ENCODE results near the gene OAS2. TPM values are rescaled to one million over a fixed set of nuclear protein-coding genes. Genes with fewer than 3 reads are reported as not detected.

The OAS2 gene
- total RNA-seq, 4 donors from 2014 or later: 8.3 to 35.6 (median 10.9) TPM

DNA sequence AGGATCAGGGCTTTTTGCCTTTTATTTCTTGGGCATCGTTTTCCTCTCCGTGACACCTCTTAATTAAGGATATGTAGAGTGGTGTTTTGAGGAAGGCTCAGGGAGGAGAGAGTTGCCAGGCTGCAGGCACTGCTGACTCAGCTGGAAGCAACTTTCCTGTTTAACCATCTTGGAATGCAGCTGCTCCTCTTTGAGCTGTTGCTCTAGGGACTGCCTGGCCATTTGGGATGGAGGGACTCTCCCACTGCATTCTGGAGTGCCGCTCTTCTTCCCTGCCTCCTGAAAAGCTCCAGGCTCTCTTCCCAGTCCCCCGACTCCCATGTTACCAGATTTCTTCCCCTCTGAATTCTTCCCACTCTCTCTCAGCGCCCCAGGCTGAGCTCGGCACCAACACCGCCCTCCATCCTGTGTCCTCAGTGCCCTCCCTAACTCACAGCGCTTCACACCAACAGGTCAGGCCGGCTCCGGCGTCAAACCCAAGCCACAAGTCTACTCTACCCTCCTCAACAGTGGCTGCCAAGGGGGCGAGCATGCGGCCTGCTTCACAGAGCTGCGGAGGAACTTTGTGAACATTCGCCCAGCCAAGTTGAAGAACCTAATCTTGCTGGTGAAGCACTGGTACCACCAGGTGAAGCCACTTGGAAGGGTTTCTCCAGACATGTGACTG is 34.2 kb upstream of the OAS2 start:
- Histone ChIP-seq H3K27me3 (no peaks in the 10 kb centered on the region), H3K9me3 (no peaks in the 10 kb centered on the region), H3K4me3 (no peak overlapping the region), H3K4me1 (peaks cover 6 to 17% (median 13%) of the 10 kb centered on the region in 3 donors), H3K36me3 (peaks cover 10 to 82% (median 13%) of the 10 kb centered on the region in 3 donors), H3K27ac (no peak overlapping the region)
- TF ChIP-seq, protein P1, sequence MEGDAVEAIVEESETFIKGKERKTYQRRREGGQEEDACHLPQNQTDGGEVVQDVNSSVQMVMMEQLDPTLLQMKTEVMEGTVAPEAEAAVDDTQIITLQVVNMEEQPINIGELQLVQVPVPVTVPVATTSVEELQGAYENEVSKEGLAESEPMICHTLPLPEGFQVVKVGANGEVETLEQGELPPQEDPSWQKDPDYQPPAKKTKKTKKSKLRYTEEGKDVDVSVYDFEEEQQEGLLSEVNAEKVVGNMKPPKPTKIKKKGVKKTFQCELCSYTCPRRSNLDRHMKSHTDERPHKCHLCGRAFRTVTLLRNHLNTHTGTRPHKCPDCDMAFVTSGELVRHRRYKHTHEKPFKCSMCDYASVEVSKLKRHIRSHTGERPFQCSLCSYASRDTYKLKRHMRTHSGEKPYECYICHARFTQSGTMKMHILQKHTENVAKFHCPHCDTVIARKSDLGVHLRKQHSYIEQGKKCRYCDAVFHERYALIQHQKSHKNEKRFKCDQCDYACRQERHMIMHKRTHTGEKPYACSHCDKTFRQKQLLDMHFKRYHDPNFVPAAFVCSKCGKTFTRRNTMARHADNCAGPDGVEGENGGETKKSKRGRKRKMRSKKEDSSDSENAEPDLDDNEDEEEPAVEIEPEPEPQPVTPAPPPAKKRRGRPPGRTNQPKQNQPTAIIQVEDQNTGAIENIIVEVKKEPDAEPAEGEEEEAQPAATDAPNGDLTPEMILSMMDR (IDR thresholded peaks at IDR 0.05): no peak
- no peak for TF ChIP-seq POLR2A (IDR thresholded peaks at IDR 0.05)
- 93% methylated on average over 9 to 14 of the region's 15 CpGs for WGBS, 2 donors
- intact Hi-C loops (cut with DNase I): no loop called here
- DNase-seq: no peak

DNA sequence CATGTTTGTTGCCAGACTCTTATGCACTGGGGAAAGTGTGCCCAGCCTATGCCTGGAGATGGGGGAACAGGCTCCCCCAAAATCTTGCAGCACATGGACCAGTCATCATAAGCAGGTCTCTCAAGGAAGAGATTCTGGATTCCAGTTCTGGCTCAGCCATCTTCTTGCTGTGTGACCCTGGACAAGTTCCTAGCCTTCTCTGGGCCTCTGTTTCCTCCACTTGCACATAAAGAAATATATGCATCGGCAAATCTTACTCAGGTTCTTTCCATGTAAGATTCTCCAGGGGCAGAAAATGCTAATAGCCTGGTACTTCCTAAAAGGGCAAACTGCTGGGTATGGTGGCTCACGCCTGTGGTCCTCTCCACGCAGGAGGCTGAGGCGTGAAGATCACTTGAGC is 32.8 kb upstream of the OAS2 start:
- DNase-seq: no peak
- no peaks in the 10 kb centered on the region for H3K9me3 ChIP-seq
- no peak for TF ChIP-seq POLR2A (IDR thresholded peaks at IDR 0.05)
- TF ChIP-seq, protein P1 (IDR thresholded peaks at IDR 0.05): no peak
- H3K36me3 ChIP-seq: peaks cover 10 to 96% (median 17%) of the 10 kb centered on the region in 3 donors
- H3K4me1 ChIP-seq: peaks cover 0 to 3% (median 0%) of the 10 kb centered on the region in 3 donors
- intact Hi-C loops (cut with DNase I): no loop called here
- H3K27ac ChIP-seq: no peak overlapping the region
- no peak overlapping the region for H3K4me3 ChIP-seq
- 94 to 95% methylated on average over 4 of the region's 4 CpGs for WGBS, 2 donors
- no peaks in the 10 kb centered on the region for H3K27me3 ChIP-seq

DNA sequence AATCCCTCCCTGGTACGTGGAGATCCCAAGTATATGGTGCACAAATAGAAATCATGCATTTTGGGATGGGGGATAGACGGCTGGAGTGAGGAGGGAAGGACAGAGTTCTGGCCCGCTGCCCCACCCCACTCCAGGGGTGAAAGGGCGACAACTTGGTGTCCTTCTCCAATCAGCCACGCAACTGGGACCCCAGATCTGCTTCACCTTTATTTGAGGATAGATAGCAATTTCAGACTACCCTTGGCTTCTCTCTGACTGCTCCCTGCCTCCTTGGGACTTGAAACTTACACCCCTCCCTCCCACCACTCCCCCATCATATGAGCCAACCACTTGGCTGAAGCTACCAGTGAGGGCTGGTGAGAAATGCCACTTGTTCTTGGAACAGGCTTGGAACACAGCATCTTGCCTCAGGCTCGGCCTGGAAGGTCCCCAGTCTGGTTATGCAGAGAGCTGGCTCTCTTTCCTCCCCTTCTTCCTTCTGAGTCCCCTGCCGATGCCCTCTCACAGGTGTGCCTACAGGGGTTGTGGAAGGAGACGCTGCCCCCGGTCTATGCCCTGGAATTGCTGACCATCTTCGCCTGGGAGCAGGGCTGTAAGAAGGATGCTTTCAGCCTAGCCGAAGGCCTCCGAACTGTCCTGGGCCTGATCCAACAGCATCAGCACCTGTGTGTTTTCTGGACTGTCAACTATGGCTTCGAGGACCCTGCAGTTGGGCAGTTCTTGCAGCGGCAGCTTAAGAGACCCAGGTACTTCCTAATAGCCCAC is 31.9 kb upstream of the OAS2 start:
- Histone ChIP-seq H3K27me3 (no peaks in the 10 kb centered on the region), H3K36me3 (peaks cover 10 to 100% (median 22%) of the 10 kb centered on the region in 3 donors), H3K4me3 (no peak overlapping the region), H3K4me1 (no peaks in the 10 kb centered on the region), H3K9me3 (no peaks in the 10 kb centered on the region), H3K27ac (no peak overlapping the region)
- TF ChIP-seq POLR2A (IDR thresholded peaks at IDR 0.05): no peak
- TF ChIP-seq, protein P1 (IDR thresholded peaks at IDR 0.05): no peak
- 90 to 97% methylated on average over 6 to 12 of the region's 14 CpGs for WGBS, 2 donors
- no peak for DNase-seq
- intact Hi-C loops (cut with DNase I): no loop called here

DNA sequence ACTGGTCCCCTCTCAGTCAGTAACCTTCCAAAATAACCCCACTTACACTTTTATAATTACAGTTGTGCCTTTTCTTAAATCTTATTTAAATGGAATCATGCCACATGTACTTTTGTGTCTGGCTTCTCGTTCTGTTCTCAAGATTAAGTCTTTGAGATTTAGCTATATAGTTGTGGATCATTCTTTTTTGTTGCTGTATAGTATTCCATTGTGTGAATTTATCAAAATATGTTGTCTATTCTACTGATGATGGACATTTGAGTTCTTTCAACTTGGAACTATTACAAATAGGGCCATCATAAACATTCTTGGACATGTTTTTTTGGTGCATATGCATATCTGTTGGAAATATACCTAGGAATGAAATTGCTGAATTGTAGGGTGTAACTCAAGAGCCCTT is 31.0 kb upstream of the OAS2 start:
- Histone ChIP-seq H3K4me3 (no peak overlapping the region), H3K4me1 (no peaks in the 10 kb centered on the region), H3K9me3 (no peaks in the 10 kb centered on the region), H3K36me3 (peaks cover 10 to 100% (median 22%) of the 10 kb centered on the region in 3 donors), H3K27ac (no peak overlapping the region), H3K27me3 (no peaks in the 10 kb centered on the region)
- WGBS, 2 donors: 22 to 64% methylated on average over 1 of the region's 1 CpG
- intact Hi-C loops (cut with DNase I): no loop called here
- DNase-seq: no peak
- TF ChIP-seq, protein P1 (IDR thresholded peaks at IDR 0.05): no peak
- TF ChIP-seq POLR2A (IDR thresholded peaks at IDR 0.05): no peak

DNA sequence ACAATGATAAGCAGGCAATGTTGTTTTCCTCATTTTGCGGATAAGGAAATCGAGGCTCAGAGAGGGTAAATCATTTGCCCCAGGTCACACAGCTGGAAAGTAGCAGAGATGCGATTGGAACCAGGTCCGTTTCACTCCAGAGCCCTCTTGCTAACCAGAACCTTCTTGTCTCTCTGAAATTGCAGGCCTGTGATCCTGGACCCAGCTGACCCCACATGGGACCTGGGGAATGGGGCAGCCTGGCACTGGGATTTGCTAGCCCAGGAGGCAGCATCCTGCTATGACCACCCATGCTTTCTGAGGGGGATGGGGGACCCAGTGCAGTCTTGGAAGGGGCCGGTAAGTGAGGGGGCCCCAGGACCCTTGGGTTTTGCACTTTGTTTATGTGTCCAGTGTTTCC is 30.6 kb upstream of the OAS2 start:
- 97 to 98% methylated on average over 4 of the region's 5 CpGs for WGBS, 2 donors

More for the DNA sequence above, 30.6 kb upstream of the OAS2 start:
- H3K4me1 ChIP-seq: no peaks in the 10 kb centered on the region
- no peak for TF ChIP-seq POLR2A (IDR thresholded peaks at IDR 0.05)
- TF ChIP-seq, protein P1 (IDR thresholded peaks at IDR 0.05): no peak
- no peak for DNase-seq
- H3K27me3 ChIP-seq: no peaks in the 10 kb centered on the region
- H3K27ac ChIP-seq: no peak overlapping the region
- H3K4me3 ChIP-seq: no peak overlapping the region
- H3K36me3 ChIP-seq: peaks cover 10 to 100% (median 22%) of the 10 kb centered on the region in 3 donors
- intact Hi-C loops (cut with DNase I): no loop called here
- H3K9me3 ChIP-seq: no peaks in the 10 kb centered on the region
